GM12865 (cell line): ENCODE results near the gene FZD2.
"Not testable (repeated sequence)": the region's sequence is repeated elsewhere in the genome, so short reads cannot be mapped to it uniquely, and the experiment has no call there.

ENCODE experiments used
- DNase-seq: peaks from one replicate; pipeline ENCODE4 v3.0.0; 2010; ENCODE audit warnings: low read depth
- H3K4me3 ChIP-seq: 2 replicates; pipeline ENCODE4 v1.5.1; 2011; ENCODE audit warnings: mild to moderate bottlenecking, low read depth, low read length, control low read depth
- CTCF ChIP-seq: IDR thresholded peaks from 2 replicates; pipeline ENCODE4 v1.5.1; 2011; ENCODE audit warnings: low read length, control low read depth, low read depth, inconsistent platforms; ENCODE audit not compliant: insufficient read depth; ENCODE audit errors: missing control alignments

The FZD2 gene

GRCh38 chr17:44529864-44530263 is 27.4 kb upstream of the FZD2 start:
- TF ChIP-seq CTCF, result no peak
- H3K4me3 ChIP-seq, result no peak overlapping the region
- DNase-seq, result no peak

GRCh38 chr17:44530896-44531418 is 26.3 kb upstream of the FZD2 start:
- no peak for TF ChIP-seq CTCF
- no peak overlapping the region for H3K4me3 ChIP-seq
- DNase-seq, result no peak

GRCh38 chr17:44533533-44534246 is 23.6 kb upstream of the FZD2 start:
- peak; percentile 92 for TF ChIP-seq CTCF
- H3K4me3 ChIP-seq, result no peak overlapping the region
- peak; percentile 87 for DNase-seq

GRCh38 chr17:44536090-44536953 is 21.0 kb upstream of the FZD2 start:
- no peak for TF ChIP-seq CTCF
- no peak for DNase-seq
- H3K4me3 ChIP-seq, result no peak overlapping the region

- not testable (repeated sequence) for H3K4me3 ChIP-seq, DNase-seq
These were observed 19.4 kb upstream of the FZD2 start for GRCh38 chr17:44537922-44538321.

GRCh38 chr17:44539673-44540072 is 17.6 kb upstream of the FZD2 start:
- no peak for TF ChIP-seq CTCF
- no peak overlapping the region for H3K4me3 ChIP-seq
- no peak for DNase-seq
